ENCODE results near the gene SNCA.

The SNCA gene

GRCh38 chr4:89703829-89704590 lies 133.0 kb downstream of the SNCA start:
- no peak for DNase-seq

GRCh38 chr4:89700766-89701423 lies 136.1 kb downstream of the SNCA start:
- DNase-seq = no peak

- no peak for DNase-seq
Measured at GRCh38 chr4:89685690-89686089, 151.3 kb downstream of the SNCA start.

- DNase-seq = no peak
Measured at GRCh38 chr4:89685277-89685676, 151.7 kb downstream of the SNCA start.

- DNase-seq = no peak
Measured at GRCh38 chr4:89684536-89684935, 152.4 kb downstream of the SNCA start.

- no peak for DNase-seq
Measured at GRCh38 chr4:89682808-89683207, 154.2 kb downstream of the SNCA start.

- no peak for DNase-seq
Measured at GRCh38 chr4:89681671-89682070, 155.3 kb downstream of the SNCA start.

- DNase-seq = no peak
Measured at GRCh38 chr4:89681219-89681618, 155.7 kb downstream of the SNCA start.

GRCh38 chr4:89674876-89675459 lies 162.0 kb downstream of the SNCA start:
- DNase-seq = no peak

Measured in cerebellar nuclear complex (tissue), 1 donor.